ENCODE data around the gene SH3BP5L. TPM values are rescaled to one million over a fixed set of nuclear protein-coding genes. Genes with fewer than 3 reads are reported as not detected.

SH3BP5L gene
- total RNA-seq, 1 donor from 2014 or later = 33.7 TPM

DNA sequence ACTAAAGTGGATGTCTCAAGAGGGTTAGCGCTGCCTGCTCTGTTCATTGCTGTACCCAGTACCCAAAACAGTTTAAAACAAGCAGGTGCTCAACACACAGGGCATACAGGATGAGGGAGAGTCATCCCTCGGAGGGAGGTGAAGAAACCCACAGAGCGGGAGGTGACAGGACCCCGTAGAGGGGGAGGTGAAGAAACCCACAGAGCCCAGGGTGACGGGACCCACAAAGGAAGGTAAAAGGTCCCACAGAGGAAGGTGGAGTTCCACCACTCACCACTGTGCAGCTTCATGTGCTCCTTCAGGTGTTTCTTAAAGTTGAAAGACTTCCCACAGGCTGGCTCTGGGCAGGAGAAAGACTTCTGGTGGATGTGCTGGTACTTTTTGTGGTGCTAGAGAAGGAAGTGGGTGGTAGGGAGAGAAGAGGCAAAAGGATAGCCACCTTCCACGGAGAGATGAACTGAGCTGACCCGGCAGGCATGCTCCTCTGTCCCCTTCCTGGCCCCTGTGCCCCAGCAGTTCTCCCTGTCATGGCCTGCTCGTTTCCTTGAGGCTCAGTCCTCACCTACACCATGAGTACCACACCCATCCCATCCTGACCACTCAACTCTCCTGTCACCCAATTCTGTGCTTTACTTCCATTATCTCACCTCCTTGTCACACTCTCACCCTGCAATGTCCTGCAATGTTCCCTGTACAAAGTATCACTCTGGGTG, 28.1 kb upstream of the SH3BP5L start:
- DNase-seq (ENCODE audit: extremely low spot score, unreplicated experiment) = no peak

DNA sequence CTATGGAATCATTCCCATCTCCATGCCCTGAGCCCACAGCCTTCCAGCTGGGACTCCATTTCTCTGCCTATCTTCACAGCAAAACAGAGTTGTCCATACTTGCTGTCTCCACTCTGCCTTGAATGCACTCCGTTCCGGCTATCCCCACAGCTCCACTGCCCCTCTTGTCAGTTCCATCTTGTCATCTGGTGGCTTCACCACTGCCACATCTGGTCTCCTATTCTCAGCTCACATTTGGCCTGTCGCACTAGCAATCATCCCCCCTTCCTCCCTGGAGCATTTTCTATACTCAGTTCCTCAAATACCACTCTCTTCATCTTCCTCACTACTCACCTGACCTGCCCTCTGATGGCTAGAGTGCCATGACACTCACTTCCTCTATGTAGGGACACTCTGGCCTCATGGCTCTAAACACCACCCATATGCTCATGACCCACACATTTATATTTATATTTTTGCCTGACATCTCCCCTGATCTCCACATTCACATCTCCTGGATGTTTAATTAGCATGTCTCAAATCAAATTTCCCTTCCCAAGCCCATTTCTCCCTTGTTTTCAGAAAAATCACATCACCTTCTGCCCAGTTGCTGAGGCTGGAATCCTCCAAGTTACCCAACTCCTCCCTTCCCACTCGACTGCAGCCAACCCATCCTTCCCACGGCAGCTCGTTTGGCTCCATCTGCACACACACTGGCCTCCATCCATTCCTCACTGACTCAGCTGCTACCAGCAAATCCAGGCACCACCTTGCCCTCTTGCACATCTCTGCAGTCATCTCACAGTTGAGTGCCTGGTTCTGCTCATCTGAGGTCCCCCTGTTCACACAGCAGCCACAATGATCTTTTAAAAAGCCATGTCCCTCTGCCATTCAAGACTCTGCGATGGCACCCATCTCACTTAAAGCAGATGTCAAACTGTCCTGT, 27.0 kb upstream of the SH3BP5L start:
- TF ChIP-seq, protein P1, sequence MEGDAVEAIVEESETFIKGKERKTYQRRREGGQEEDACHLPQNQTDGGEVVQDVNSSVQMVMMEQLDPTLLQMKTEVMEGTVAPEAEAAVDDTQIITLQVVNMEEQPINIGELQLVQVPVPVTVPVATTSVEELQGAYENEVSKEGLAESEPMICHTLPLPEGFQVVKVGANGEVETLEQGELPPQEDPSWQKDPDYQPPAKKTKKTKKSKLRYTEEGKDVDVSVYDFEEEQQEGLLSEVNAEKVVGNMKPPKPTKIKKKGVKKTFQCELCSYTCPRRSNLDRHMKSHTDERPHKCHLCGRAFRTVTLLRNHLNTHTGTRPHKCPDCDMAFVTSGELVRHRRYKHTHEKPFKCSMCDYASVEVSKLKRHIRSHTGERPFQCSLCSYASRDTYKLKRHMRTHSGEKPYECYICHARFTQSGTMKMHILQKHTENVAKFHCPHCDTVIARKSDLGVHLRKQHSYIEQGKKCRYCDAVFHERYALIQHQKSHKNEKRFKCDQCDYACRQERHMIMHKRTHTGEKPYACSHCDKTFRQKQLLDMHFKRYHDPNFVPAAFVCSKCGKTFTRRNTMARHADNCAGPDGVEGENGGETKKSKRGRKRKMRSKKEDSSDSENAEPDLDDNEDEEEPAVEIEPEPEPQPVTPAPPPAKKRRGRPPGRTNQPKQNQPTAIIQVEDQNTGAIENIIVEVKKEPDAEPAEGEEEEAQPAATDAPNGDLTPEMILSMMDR (conservative IDR thresholded peaks at IDR 0.05) = no peak
- Mint-ChIP-seq H3K36me3 (peaks cover 16% of the 10 kb centered on the region), H3K27me3 (no peaks in the 10 kb centered on the region), H3K9me3 (no peaks in the 10 kb centered on the region), H3K4me3 (no peak overlapping the region), H3K27ac (no peak overlapping the region), H3K4me1 (ENCODE audit: unreplicated experiment) (peaks cover 5% of the 10 kb centered on the region)
- peak; percentile 36 for DNase-seq (ENCODE audit: extremely low spot score, unreplicated experiment)

More for the DNA sequence above, 28.1 kb upstream of the SH3BP5L start:
- Mint-ChIP-seq H3K4me3 (no peak overlapping the region), H3K36me3 (peaks cover 16% of the 10 kb centered on the region), H3K27ac (no peak overlapping the region), H3K4me1 (ENCODE audit: unreplicated experiment) (peaks cover 5% of the 10 kb centered on the region), H3K27me3 (no peaks in the 10 kb centered on the region), H3K9me3 (no peaks in the 10 kb centered on the region)
- TF ChIP-seq, protein P1 (conservative IDR thresholded peaks at IDR 0.05) = no peak

DNA sequence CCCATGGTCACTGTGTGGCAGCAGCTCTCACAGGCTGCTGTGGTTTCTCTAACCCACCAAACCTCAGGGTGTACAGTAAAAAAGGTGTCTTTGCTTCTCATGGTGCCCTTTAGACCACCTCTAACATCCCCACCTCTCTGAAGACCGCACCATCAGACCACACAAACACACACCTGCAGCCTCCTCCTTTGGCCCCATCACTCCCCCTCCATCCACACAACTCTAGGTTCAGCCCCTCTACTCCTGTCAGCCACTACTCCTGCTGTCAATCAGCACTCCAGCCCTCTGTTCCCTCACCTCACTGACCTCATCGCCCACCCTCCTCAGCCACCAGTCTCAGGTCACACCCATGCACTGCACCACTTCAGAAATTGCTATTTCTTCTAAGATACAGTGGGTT, 25.7 kb upstream of the SH3BP5L start:
- TF ChIP-seq, protein P1 (conservative IDR thresholded peaks at IDR 0.05) = no peak

DNA sequence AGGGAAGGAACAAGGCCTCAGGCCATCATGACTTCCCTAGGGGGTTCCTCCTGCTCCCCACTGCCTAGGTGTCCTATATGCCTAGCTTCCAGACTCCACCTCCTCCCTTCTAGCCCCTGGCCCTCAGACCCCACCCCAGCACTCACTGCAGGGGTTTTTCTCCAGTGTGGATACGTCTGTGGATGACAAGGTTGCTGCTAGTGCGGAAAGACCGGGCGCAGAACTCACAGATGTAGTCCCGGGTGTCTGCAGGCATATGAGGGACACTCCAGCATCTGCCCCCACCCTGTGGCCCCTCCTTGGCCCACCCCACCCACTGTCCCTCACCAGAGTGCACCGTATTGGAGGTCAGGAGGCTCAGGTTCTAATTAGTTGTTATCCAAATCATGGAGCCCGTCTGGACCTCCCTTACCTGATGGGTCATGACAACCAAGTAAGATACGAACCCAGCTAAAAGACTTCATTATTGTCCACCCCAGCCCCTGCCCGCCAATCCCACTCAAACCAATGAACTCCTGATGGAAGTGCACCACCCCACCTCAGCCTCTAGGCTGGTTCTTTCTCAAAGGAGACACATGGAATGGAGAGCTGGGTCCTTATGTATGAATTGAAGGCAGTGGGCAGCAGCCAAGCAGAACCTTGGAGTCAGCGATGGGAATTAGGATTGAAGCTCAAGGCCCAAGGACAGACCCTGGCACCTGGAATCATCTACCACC, 25.0 kb upstream of the SH3BP5L start:
- Mint-ChIP-seq H3K4me1 (ENCODE audit: unreplicated experiment) (no peaks in the 10 kb centered on the region), H3K27ac (no peak overlapping the region), H3K4me3 (no peak overlapping the region), H3K27me3 (no peaks in the 10 kb centered on the region), H3K36me3 (peaks cover 16% of the 10 kb centered on the region), H3K9me3 (no peaks in the 10 kb centered on the region)
- DNase-seq (ENCODE audit: extremely low spot score, unreplicated experiment) = peak; percentile 45
- TF ChIP-seq, protein P1 (conservative IDR thresholded peaks at IDR 0.05) = no peak

More for the DNA sequence above, 25.7 kb upstream of the SH3BP5L start:
- DNase-seq (ENCODE audit: extremely low spot score, unreplicated experiment) = peak; percentile 32
- H3K4me1 Mint-ChIP-seq (ENCODE audit: unreplicated experiment) = no peaks in the 10 kb centered on the region
- no peak overlapping the region for H3K27ac Mint-ChIP-seq
- H3K36me3 Mint-ChIP-seq = peaks cover 16% of the 10 kb centered on the region
- H3K4me3 Mint-ChIP-seq = no peak overlapping the region
- no peaks in the 10 kb centered on the region for H3K27me3 Mint-ChIP-seq
- H3K9me3 Mint-ChIP-seq = no peaks in the 10 kb centered on the region

DNA sequence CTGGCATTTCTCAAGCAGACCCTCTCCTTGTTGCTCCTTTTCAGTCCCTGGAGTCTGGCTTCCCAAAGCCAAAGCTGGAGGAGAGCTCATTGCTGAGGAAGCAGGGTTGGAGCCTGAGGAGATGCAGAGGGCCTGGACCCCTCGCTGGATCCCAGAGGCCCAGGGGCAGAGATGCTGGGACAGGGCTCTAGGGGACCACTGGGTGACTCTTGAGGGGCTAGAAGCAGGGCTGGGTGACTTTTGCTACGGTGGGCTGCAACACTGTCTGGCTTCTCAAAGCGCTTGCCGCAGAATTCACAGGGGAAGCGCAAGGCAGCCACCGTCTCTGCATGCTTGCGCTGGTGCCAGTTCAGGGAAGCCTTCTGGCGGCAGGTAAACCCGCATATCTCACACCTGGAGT, 24.4 kb upstream of the SH3BP5L start:
- DNase-seq (ENCODE audit: extremely low spot score, unreplicated experiment) = peak; percentile 45
- Mint-ChIP-seq H3K36me3 (peaks cover 16% of the 10 kb centered on the region), H3K9me3 (no peaks in the 10 kb centered on the region), H3K27ac (no peak overlapping the region), H3K4me3 (no peak overlapping the region), H3K27me3 (no peaks in the 10 kb centered on the region), H3K4me1 (ENCODE audit: unreplicated experiment) (no peaks in the 10 kb centered on the region)
- TF ChIP-seq, protein P1 (conservative IDR thresholded peaks at IDR 0.05) = no peak
